Measurements from ENCODE around the gene DYNLT2B.
"Not testable (repeated sequence)": the region's sequence is repeated elsewhere in the genome, so short reads cannot be mapped to it uniquely, and the experiment has no call there.

Gene DYNLT2B

DNA sequence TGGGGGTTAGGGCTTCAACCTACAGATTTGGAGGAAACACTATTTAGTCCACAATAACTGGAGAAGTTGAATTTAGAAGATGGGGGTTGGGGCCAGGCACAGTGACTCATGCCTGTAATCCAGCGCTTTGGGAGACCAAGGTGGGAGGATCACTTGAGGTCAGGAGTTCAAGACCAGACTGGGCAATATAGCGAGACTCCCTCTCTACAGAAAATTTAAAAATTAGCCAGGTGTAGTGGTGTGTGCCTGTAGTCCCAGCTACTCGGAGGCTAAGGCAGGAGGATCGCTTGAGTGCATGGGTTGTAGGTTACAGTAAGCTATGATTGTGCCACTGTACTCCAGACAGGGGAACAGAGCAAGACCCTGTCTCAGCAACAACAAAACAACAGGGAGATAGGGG, 5.0 kb upstream of the DYNLT2B start:
- DNase-seq: no peak

DNA sequence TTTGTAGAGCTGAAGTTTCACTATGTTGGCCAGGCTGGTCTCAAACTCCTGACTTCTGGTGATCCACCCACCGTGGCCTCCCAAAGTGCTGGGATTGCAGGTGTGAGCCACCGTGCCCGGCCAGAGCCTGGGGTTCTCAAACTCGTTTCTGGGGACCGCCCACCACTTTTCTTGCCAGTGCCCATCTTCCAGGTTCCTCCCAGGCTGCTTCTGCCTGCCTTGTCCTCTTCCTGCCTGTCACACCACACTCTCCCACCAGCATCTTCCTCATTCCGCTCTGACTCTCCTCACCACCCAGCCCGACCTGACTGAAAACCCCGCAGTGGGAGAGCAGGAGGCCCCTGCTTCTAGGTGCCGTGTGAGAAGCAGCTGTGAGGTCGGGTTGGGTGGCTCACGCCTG, 3.1 kb upstream of the DYNLT2B start:
- DNase-seq: no peak

GRCh38 chr3:196320137-196320536, 2.1 kb upstream of the DYNLT2B start:
- no peak for DNase-seq

- DNase-seq: not testable (repeated sequence)
These were observed 997 bp downstream of the DYNLT2B start for GRCh38 chr3:196316799-196317686.

- DNase-seq: no peak
These were observed 2.2 kb downstream of the DYNLT2B start for GRCh38 chr3:196315821-196316220.

DNA sequence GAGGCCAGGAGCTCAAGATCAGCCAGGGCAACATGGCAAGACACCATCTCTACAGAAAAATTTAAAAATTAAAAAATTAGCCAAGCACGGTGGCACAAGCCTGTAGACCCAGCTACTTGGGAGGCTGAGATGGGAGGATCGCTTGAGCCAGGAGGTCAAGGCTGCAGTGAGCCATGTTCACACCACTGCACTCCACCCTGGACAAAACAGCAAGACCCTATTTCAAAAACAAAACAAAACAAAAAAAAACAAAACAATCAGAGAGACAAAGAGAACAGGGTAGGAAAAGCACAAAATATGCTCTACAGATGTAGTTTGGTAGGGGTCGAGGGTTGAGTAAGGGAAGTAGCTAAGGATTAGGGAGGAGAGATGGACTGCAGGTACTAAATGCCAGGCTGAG, 3.4 kb downstream of the DYNLT2B start:
- no peak for DNase-seq

DNA sequence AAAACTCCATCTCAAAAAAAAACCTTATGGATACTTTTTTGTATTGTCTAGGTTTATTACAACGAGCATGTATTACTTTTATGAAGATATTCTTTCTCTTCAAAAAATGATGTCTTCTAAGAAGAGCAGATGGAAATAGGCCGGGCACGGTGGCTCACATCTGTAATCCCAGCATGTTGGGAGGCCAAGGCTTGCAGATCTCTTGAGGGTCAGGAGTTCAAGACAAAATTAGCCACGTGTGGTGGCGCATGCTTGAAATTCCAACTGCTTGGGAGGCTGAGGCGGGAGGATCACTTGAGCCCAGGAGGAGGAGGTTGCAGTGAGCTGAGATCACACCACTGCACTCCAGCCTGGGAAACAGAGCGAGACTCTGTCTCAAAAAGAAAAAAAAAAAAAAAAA, 4.0 kb downstream of the DYNLT2B start:
- DNase-seq: not testable (repeated sequence)

- DNase-seq: not testable (repeated sequence)
These were observed 15.1 kb downstream of the DYNLT2B start for GRCh38 chr3:196302960-196303359.

DNA sequence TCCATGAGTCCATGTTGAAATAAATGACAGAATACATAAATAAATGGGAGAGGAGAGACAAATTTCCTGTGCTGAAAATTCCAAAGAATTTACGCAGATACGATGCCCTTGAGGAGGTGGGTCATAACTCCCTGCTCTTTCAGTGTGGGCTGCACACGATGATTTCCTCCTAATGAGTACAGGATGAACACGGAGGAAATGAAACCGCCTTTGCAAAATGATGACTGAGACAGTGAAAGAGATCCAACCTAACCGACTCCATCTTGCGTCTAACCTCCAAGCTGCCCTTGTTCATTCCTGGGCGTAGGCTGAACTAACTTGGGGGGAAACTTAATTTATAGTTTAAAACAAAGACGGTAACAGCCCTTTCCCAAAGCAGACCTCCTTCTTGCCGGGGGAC, 15.5 kb downstream of the DYNLT2B start:
- DNase-seq: not testable (repeated sequence)

GRCh38 chr3:196298521-196298920, 19.5 kb downstream of the DYNLT2B start:
- DNase-seq: no peak

GRCh38 chr3:196292286-196292923, 25.6 kb downstream of the DYNLT2B start:
- peak; percentile 16 for DNase-seq

DNA sequence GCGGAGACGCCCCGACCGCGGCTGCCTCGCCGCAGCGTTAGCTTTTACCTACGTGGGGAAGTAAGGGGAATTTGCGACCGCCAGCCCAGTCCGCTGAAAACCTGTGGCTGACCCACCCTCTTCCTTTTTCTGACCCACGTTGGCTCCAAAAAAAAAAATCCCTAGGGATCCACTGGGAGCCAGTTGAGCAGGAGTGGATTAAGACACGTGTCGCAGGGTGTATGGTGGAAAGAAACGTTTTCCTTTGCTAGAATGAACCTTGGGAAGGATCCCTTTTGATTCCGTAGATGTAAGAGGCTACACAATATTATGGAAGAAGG, 29.9 kb downstream of the DYNLT2B start:
- DNase-seq: no peak

GRCh38 chr3:196287440-196288140, 30.4 kb downstream of the DYNLT2B start, which contains the start of gene PCYT1A:
PCYT1A (minus strand) TSS chr3:196287726; CDS start chr3:196270531, 17,195 bp downstream.
- DNase-seq: peak; percentile 92

- DNase-seq: no peak
These were observed 31.0 kb downstream of the DYNLT2B start for GRCh38 chr3:196287090-196287439.

DNA sequence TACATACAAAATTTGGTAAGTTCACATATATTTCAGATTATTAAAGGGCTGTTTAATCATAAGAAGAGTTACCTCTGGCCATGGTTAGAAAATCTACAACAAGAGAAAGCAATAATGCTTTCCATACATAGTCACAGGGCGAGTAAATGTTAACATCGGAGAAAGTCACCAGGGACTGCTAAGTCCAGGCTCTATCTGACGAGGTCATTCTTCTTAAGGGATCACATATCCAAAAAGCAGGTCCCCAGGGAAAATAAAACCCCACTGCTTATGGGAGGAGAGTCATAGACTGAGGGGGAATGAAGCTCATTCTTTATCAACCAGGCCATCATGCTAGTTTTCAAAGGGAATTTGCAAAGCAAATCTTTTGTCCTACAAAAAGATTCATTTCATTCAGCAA, 33.6 kb downstream of the DYNLT2B start:
- DNase-seq: no peak

DNA sequence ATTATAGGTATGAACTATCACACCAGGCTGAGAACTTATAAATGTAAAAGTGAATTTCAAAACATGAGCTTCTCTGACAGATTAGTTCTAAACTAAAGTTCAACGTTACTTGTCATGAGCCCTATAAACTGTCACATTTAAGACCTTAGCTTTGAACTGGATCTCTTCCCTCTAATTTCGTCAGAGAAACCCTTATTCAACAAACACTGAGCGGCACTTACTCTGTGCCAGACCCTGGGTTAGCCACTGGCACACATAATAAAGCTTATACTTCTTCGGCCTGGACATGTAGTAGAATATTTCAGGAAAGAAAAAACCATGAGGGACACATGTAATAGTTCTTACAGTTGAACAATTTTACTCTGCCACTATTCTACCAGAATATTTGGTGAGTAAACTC, 36.1 kb downstream of the DYNLT2B start:
- no peak for DNase-seq

DNA sequence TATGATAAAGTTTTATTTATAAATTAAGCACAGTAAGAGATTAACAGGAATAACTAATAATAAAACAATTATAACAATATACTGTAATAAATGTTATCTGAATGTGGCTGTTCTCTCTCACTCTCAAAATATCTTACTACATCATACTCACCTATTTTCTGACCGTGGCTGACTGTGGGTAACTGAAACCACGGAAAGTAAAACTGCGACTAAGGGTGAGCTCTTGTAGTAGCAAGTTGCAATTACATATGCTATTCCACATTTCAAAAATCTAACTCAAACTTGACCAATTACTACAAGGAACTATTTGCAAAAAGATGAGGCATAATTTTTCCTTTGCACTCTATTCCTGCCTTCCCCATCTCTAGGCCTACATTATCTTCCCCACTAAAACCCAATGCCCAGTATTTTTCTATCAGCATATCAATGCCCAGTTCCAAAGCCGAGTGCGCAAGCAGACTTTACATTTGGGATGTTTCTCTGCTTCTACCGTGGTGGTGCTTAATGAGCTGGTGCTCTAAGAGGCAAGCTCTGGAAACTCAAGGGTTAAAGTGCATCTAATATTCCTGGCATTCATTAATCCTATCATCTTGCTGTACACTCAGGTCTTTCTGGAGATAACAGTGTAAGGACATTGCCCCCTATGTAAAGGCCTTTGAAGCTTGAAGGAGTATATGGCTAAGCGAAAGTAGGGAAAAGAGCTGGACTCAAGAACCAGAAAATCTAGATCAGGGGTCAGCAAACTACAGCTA, 37.2 kb downstream of the DYNLT2B start:
- DNase-seq: no peak

GRCh38 chr3:196275126-196275525, 42.9 kb downstream of the DYNLT2B start:
- no peak for DNase-seq

- no peak for DNase-seq
These were observed 43.5 kb downstream of the DYNLT2B start for GRCh38 chr3:196274585-196274984.

DNA sequence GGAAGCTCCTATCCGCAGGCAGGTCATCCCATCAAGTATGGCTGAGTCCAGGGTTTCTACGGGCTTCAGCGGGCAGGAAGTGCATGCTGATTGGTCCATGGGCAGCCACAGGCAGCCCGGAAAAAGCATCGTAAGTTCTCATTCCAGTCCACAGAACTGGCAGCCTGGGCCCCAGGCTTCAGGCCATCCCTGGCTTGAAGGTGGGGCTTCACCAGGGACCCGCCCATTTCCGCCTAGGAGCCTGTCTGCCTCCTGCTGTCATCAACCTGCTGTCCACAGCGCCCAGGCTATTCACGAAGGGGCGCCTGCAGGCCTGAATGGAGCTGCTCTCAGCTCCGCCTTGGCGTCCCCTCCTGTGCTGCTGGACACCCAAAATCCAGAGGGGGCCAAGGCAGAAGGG, 44.4 kb downstream of the DYNLT2B start:
- no peak for DNase-seq

DNA sequence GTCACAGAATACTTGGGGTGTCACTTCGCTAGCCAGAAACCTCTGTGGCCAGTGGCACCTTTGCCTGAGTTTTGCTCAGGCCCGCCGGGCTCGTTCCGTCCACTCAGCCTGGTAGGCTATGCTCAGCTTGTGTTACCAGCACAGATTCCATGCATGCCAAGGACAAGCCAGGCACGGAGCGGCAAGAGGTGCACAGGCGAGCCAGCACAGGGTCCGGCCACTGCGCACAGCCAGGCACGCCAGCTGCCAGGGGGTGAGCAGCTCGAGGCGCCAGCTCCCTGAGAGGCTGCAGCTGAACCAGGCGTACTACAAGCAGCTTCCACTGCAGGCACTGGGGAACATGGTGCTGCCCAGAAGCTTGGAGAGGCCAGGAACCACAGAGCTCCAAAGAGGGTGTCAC, 45.2 kb downstream of the DYNLT2B start:
- no peak for DNase-seq

DNA sequence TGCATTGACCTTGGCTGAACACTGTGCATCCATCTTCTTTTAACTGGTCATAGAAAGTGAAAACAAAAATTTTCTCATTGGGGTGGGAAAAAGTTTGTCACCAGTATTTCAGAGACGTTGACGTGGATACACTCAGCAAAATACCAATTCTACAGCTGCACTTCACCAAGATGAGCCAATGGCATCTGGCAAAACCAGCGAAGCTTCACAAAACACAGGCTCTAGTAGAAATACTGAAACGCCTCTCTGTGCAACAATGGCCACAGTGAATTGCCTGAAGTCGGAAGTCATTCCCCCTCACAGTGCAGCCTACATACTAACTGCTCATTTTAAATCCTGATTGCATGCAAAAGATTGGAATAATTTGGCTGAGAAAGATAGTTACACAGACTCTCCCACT, 47.5 kb downstream of the DYNLT2B start:
- DNase-seq: no peak
